Stimulated activated CD8-positive, alpha-beta memory T cell treated with anti-CD3 and anti-CD28 coated beads, Interleukin-7, amount 100 ng/mL, for 4 hours (primary cell): ENCODE data around the gene LILRA6.
A peak's percentile ranks its signal among the peaks of the same experiment; 100 is the strongest.

Experiments
- DNase-seq, 2 donors: peaks; one replicate each; pipeline ENCODE4 v3.0.0-alpha.2; 2020; ENCODE audit warnings: low read depth in 2 of 2

LILRA6 gene

DNA sequence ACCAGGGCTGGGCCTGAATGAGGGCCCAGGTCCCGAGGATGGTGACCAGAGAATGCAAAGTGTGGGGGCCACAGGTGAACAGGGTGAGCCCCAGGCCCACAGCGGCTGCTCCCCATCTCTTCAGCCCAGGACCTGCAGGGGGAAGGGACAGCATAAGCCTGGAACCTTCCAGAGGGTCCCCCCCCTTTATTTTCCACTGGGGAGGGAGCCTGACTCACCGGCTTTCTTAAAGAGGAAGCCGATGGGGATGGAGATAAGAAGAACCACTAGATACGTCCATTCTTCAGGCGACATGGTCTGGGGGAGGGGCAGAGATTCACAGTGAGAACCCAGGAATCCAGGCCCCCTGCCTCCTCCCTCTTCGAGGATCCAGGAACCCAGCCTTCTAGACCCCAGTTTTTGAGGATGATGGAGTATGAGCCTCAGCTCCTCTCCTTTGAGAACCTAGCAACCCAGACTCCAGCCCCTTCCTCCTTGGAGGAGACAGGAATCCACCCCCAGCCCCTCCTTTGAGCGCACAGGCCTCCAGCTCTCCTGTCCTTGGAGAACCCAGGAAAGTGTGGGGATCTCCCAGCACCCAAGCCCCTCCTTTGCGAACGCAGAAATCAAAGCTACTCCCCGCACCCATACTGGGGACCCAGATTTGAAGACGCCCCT, 54.2 kb downstream of the LILRA6 start:
- DNase-seq = peak; percentile 45 to 70

DNA sequence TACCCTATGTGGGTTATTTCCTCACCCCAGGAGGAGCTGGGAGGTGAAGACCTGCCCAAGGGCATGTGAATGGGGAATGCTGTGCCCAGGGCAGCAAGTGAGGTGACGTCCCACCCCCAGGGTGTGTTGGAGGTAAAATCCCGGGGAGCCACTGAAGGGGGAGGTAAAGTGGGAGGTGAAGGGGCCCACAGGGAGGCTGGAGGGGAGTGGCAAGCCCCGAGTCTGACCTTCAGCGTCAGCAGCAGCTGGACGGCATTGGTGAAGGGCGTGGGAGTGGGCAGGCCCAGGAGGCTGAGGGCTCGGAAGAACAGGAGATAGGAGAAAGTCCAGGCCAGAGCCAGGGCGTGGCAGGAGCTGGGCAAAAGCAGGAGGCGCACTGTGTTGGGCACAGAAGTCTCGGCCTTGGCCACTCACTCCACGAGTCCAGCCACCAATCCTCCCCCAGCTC, 55.6 kb downstream of the LILRA6 start:
- DNase-seq = no peak
